ENCODE measurements around the gene TENM3.

Gene TENM3

DNA sequence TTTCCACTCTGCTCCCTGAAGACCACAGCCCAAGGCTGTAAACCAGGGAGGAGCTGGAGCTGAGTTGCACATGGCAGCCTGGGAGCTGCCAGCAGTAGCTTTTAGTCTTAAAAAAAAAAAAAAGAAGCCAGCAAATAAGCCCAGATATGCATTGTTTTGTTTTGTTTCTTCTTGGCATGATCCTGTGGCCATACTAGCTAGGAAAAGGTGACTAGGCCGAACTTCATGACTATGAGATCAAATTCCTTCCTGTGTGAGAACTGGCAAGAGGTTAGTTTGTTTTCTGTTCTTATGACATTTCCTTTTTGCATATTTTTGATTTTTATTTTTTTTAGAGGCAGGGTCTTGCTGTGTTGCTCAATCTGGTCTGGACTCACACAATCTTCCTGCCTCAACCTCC is 350.7 kb downstream of the TENM3 start:
- no peak for DNase-seq
- Histone ChIP-seq H3K9me3 (ENCODE audit: control insufficient read depth, low read length) (no peaks in the 10 kb centered on the region), H3K4me1 (ENCODE audit: control insufficient read depth, insufficient read depth, low read length, poor library complexity, severe bottlenecking) (no peaks in the 10 kb centered on the region), H3K27me3 (replicated peaks; ENCODE audit: control insufficient read depth, insufficient read depth, low read length, poor library complexity, severe bottlenecking) (no peaks in the 10 kb centered on the region), H3K27ac (ENCODE audit: insufficient read depth, low read length, poor library complexity, severe bottlenecking) (no peak overlapping the region), H3K4me3 (ENCODE audit: insufficient read depth, low read depth, low read length, poor library complexity, severe bottlenecking) (no peak overlapping the region), H3K36me3 (ENCODE audit: control insufficient read depth, insufficient read depth, low read length) (no peaks in the 10 kb centered on the region)

DNA sequence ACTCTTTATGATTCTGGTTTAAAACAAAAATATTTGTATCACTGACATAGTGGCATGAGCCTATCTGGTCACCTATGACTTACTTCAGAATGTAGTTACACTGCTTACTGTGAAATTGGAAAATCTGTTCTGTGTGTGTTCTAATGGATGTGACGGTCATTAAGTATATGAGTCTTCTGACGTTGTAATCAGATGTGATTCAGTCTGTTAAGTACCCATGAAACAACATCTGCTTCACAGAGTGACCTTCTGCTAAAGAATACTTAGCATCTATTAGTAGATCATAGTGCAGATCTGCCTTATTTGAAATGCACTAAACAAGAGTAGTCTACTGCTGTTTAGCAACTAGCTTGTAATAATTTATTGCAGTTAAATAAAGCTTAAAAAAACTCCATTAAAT is 356.9 kb downstream of the TENM3 start:
- no peak for DNase-seq
- H3K4me3 ChIP-seq (ENCODE audit: insufficient read depth, low read depth, low read length, poor library complexity, severe bottlenecking), result no peak overlapping the region
- H3K27me3 ChIP-seq (replicated peaks; ENCODE audit: control insufficient read depth, insufficient read depth, low read length, poor library complexity, severe bottlenecking), result peaks cover 3% of the 10 kb centered on the region
- no peak overlapping the region for H3K27ac ChIP-seq (ENCODE audit: insufficient read depth, low read length, poor library complexity, severe bottlenecking)
- no peaks in the 10 kb centered on the region for H3K36me3 ChIP-seq (ENCODE audit: control insufficient read depth, insufficient read depth, low read length)
- H3K9me3 ChIP-seq (ENCODE audit: control insufficient read depth, low read length), result no peaks in the 10 kb centered on the region
- H3K4me1 ChIP-seq (ENCODE audit: control insufficient read depth, insufficient read depth, low read length, poor library complexity, severe bottlenecking), result no peaks in the 10 kb centered on the region

DNA sequence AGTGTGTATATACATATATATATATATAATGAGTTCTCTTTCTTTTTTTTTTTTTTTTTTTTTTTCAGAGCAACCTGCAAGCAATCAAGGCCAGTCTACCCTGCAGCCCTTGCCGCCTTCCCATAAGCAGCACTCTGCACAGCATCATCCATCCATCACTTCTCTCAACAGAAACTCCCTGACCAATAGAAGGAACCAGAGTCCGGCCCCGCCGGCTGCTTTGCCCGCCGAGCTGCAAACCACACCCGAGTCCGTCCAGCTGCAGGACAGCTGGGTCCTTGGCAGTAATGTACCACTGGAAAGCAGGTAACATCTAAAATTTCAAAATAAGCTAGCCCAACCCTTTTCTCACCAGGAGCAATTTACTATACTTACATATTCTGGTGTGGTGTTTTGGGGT is 357.7 kb downstream of the TENM3 start:
- Histone ChIP-seq H3K4me3 (ENCODE audit: insufficient read depth, low read depth, low read length, poor library complexity, severe bottlenecking) (no peak overlapping the region), H3K36me3 (ENCODE audit: control insufficient read depth, insufficient read depth, low read length) (no peaks in the 10 kb centered on the region), H3K9me3 (ENCODE audit: control insufficient read depth, low read length) (no peaks in the 10 kb centered on the region), H3K27ac (ENCODE audit: insufficient read depth, low read length, poor library complexity, severe bottlenecking) (no peak overlapping the region), H3K4me1 (ENCODE audit: control insufficient read depth, insufficient read depth, low read length, poor library complexity, severe bottlenecking) (no peaks in the 10 kb centered on the region), H3K27me3 (replicated peaks; ENCODE audit: control insufficient read depth, insufficient read depth, low read length, poor library complexity, severe bottlenecking) (peaks cover 3% of the 10 kb centered on the region)
- DNase-seq, result no peak

DNA sequence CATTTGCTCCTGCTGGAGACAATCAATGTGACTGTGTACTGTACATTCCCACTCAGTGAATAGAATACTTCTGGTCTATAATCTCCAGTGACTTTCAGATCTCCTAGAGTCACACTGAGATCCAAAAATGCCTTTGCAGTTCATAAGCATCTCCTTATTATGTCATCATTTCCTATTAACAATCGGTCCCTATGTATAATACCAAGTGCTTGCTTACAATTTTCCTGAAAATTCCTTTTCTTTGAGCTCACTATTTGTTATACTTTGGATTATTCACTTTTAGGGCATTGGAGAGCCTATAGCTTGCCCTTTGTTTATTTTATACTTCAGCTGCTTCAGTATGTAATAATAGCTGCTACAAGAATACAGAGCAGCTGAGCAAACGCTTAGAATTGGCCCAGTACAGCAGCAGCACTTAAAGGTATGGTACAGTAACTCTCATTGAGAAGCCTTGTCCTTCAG is 361.0 kb downstream of the TENM3 start:
- H3K4me1 ChIP-seq (ENCODE audit: control insufficient read depth, insufficient read depth, low read length, poor library complexity, severe bottlenecking), result no peaks in the 10 kb centered on the region
- no peak overlapping the region for H3K4me3 ChIP-seq (ENCODE audit: insufficient read depth, low read depth, low read length, poor library complexity, severe bottlenecking)
- no peak for DNase-seq
- H3K36me3 ChIP-seq (ENCODE audit: control insufficient read depth, insufficient read depth, low read length), result no peaks in the 10 kb centered on the region
- H3K27me3 ChIP-seq (replicated peaks; ENCODE audit: control insufficient read depth, insufficient read depth, low read length, poor library complexity, severe bottlenecking), result peaks cover 3% of the 10 kb centered on the region
- no peaks in the 10 kb centered on the region for H3K9me3 ChIP-seq (ENCODE audit: control insufficient read depth, low read length)
- no peak overlapping the region for H3K27ac ChIP-seq (ENCODE audit: insufficient read depth, low read length, poor library complexity, severe bottlenecking)

DNA sequence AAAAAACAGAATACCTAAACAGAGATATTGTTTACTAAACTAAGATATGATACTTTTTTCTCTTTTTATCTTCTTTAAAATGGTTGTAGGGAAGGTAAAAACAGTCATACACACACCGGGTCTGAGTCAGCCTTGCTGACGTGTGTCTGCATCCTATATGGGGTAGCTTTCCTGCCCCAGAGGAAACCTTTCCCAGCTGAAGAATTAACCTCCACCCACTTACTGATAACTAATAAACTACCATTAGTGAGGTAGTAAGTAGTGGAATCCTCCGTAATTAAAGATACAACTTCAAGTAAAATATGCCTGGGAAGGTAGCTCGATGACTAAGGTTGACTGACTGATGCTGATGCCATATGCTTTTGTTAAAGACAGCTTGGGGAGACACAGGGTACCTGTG is 361.8 kb downstream of the TENM3 start:
- Histone ChIP-seq H3K27me3 (replicated peaks; ENCODE audit: control insufficient read depth, insufficient read depth, low read length, poor library complexity, severe bottlenecking) (peaks cover 3% of the 10 kb centered on the region), H3K36me3 (ENCODE audit: control insufficient read depth, insufficient read depth, low read length) (no peaks in the 10 kb centered on the region), H3K9me3 (ENCODE audit: control insufficient read depth, low read length) (no peaks in the 10 kb centered on the region), H3K4me3 (ENCODE audit: insufficient read depth, low read depth, low read length, poor library complexity, severe bottlenecking) (no peak overlapping the region), H3K4me1 (ENCODE audit: control insufficient read depth, insufficient read depth, low read length, poor library complexity, severe bottlenecking) (no peaks in the 10 kb centered on the region), H3K27ac (ENCODE audit: insufficient read depth, low read length, poor library complexity, severe bottlenecking) (no peak overlapping the region)
- no peak for DNase-seq

DNA sequence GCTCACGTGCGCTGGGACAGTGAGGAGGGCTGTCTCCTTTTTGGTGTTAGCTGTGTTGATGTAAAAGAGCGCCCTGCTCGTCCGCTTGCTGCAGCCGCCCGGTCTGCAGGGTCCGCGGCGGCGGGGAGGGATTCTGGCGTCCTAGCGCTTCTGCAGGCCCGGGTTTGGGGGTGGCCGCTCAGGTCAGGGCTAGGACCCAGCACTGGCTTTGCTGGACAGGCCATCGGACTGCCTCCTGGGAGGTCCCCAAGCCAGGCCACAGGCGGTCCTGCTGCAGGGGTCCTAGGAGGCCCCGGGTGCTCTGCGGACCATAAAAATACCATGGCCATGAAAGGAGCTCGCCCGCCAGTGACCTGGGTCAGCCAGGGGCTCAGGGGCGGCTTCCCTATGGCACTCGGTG is 365.3 kb downstream of the TENM3 start:
- Histone ChIP-seq H3K27me3 (replicated peaks; ENCODE audit: control insufficient read depth, insufficient read depth, low read length, poor library complexity, severe bottlenecking) (no peaks in the 10 kb centered on the region), H3K4me3 (ENCODE audit: insufficient read depth, low read depth, low read length, poor library complexity, severe bottlenecking) (no peak overlapping the region), H3K9me3 (ENCODE audit: control insufficient read depth, low read length) (no peaks in the 10 kb centered on the region), H3K36me3 (ENCODE audit: control insufficient read depth, insufficient read depth, low read length) (no peaks in the 10 kb centered on the region), H3K27ac (ENCODE audit: insufficient read depth, low read length, poor library complexity, severe bottlenecking) (no peak overlapping the region), H3K4me1 (ENCODE audit: control insufficient read depth, insufficient read depth, low read length, poor library complexity, severe bottlenecking) (no peaks in the 10 kb centered on the region)
- no peak for DNase-seq

DNA sequence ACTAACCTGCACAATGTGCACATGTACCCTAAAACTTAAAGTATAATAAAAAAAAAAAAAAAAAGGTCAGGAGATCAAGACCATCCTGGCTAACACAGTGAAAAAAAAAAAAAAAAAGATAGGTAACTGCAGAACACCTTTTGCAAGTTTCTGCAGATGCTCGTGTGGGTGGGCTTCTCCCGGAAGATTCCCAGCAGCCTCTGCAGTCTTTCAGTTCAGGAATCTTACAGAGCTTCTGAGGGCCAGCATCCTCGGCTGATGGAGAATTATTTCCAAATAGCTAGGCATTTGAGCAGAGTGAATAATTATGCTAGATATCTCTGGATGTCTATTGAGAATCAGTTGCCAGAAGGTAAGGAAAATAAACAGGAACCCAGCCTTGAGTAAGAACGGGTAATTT is 373.3 kb downstream of the TENM3 start:
- Histone ChIP-seq H3K27me3 (replicated peaks; ENCODE audit: control insufficient read depth, insufficient read depth, low read length, poor library complexity, severe bottlenecking) (no peaks in the 10 kb centered on the region), H3K9me3 (ENCODE audit: control insufficient read depth, low read length) (no peaks in the 10 kb centered on the region), H3K4me1 (ENCODE audit: control insufficient read depth, insufficient read depth, low read length, poor library complexity, severe bottlenecking) (no peaks in the 10 kb centered on the region), H3K27ac (ENCODE audit: insufficient read depth, low read length, poor library complexity, severe bottlenecking) (no peak overlapping the region), H3K36me3 (ENCODE audit: control insufficient read depth, insufficient read depth, low read length) (no peaks in the 10 kb centered on the region), H3K4me3 (ENCODE audit: insufficient read depth, low read depth, low read length, poor library complexity, severe bottlenecking) (no peak overlapping the region)
- no peak for DNase-seq

DNA sequence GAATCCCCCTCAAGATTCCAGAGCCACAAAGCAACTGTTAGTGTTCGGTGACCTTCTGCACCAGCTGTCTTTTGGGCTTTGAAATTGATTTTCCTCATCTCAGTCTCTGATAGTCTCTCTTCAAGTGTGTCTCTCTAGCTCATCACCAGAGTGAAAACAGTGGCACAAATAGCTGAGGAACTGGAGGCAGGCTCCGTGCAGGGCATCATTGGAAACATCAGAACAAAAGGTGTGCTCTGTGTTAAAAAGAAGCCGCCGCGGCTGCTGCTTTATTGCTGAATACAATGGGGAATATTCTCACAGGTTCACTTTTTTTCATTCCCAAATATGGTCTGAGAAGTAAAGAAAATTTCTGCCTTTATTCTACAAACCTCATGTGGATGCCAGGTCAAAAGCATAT is 376.5 kb downstream of the TENM3 start:
- no peak overlapping the region for H3K4me3 ChIP-seq (ENCODE audit: insufficient read depth, low read depth, low read length, poor library complexity, severe bottlenecking)
- H3K36me3 ChIP-seq (ENCODE audit: control insufficient read depth, insufficient read depth, low read length), result no peaks in the 10 kb centered on the region
- H3K27me3 ChIP-seq (replicated peaks; ENCODE audit: control insufficient read depth, insufficient read depth, low read length, poor library complexity, severe bottlenecking), result no peaks in the 10 kb centered on the region
- DNase-seq, result no peak
- H3K9me3 ChIP-seq (ENCODE audit: control insufficient read depth, low read length), result no peaks in the 10 kb centered on the region
- no peak overlapping the region for H3K27ac ChIP-seq (ENCODE audit: insufficient read depth, low read length, poor library complexity, severe bottlenecking)
- H3K4me1 ChIP-seq (ENCODE audit: control insufficient read depth, insufficient read depth, low read length, poor library complexity, severe bottlenecking), result no peaks in the 10 kb centered on the region

DNA sequence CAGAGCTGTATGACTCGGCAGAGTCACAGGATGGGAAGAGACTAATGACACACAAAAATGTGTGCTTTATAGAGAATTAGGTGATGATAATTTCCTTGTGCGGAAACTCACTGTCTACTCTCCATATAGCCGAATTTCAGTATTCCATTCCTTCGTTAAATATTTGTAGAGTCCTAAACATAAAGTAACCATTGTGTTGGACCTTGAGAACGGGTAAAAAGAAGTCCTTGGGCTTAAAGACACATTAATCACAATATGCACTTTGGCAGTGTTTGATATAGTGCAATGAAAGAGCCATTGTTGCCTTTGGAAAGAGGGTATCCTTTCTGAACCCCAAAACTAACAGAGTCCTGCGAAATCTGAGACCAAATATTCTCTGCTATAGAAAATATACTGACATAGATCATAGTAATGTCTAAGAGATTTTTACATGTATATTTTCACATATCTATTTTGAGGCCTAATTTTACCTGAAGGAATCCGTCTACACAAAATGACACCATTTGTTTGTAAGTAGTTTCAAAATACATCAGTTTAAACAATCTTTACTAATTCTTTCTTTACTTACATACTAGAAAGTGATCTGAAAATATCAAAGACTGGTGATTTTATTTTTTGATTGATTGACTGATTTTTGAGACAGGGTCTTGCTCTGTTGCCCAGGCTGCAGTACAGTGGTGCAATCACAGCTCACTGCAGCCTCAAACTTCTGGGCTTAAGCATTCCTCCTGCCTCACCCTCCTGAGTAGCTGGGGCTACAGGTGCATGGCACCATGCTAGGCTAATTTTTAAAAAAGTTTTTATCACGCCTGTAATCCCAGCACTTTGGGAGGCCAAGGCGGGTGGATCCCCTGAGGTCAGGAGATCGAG is 377.1 kb downstream of the TENM3 start:
- H3K4me3 ChIP-seq (ENCODE audit: insufficient read depth, low read depth, low read length, poor library complexity, severe bottlenecking), result no peak overlapping the region
- no peaks in the 10 kb centered on the region for H3K4me1 ChIP-seq (ENCODE audit: control insufficient read depth, insufficient read depth, low read length, poor library complexity, severe bottlenecking)
- DNase-seq, result no peak
- no peak overlapping the region for H3K27ac ChIP-seq (ENCODE audit: insufficient read depth, low read length, poor library complexity, severe bottlenecking)
- no peaks in the 10 kb centered on the region for H3K9me3 ChIP-seq (ENCODE audit: control insufficient read depth, low read length)
- H3K36me3 ChIP-seq (ENCODE audit: control insufficient read depth, insufficient read depth, low read length), result no peaks in the 10 kb centered on the region
- no peaks in the 10 kb centered on the region for H3K27me3 ChIP-seq (replicated peaks; ENCODE audit: control insufficient read depth, insufficient read depth, low read length, poor library complexity, severe bottlenecking)

DNA sequence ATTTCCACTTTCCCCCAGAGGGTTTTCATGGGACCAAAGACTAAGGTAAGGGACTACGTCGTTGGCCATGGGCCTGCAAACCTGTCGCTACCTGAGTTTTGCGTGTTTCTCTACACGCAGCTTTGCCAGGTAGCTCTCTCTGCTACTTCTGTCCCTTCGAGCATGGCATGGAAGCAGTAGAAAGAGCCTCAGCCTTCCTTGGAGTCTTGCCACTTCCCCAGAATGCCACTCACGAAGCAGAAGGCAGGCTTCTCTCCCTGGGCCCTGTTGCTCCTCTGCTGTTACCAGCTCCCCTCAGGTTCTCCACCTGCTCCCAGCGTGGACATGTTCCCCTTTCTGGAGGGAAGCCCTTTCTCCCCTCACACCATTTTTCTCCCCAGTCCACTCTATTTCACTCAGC is 381.1 kb downstream of the TENM3 start:
- H3K27me3 ChIP-seq (replicated peaks; ENCODE audit: control insufficient read depth, insufficient read depth, low read length, poor library complexity, severe bottlenecking), result no peaks in the 10 kb centered on the region
- H3K27ac ChIP-seq (ENCODE audit: insufficient read depth, low read length, poor library complexity, severe bottlenecking), result no peak overlapping the region
- DNase-seq, result no peak
- H3K36me3 ChIP-seq (ENCODE audit: control insufficient read depth, insufficient read depth, low read length), result no peaks in the 10 kb centered on the region
- no peak overlapping the region for H3K4me3 ChIP-seq (ENCODE audit: insufficient read depth, low read depth, low read length, poor library complexity, severe bottlenecking)
- H3K9me3 ChIP-seq (ENCODE audit: control insufficient read depth, low read length), result no peaks in the 10 kb centered on the region
- no peaks in the 10 kb centered on the region for H3K4me1 ChIP-seq (ENCODE audit: control insufficient read depth, insufficient read depth, low read length, poor library complexity, severe bottlenecking)

All from effector memory CD4-positive, alpha-beta T cell (primary cell).